Testis (tissue), 2 donors: Measurements from ENCODE around the gene CA10.

Experiments
- CTCF ChIP-seq, 3 experiments: fragments of 450-650 bp in 2 of 3; fragments of 200-600 bp in 1 of 3; sonication (generic) in 1 of 3; IDR thresholded peaks; one replicate each; pipeline ENCODE4 v1.5.1; 2016 to 2019; ENCODE audit warnings: antibody characterized with exemption in 3 of 3, mild to moderate bottlenecking in 2 of 3, moderate library complexity in 1 of 3
- POLR2A ChIP-seq: fragments of 450-650 bp; IDR thresholded peaks from one replicate; pipeline ENCODE4 v1.6.1; 2017; ENCODE audit warnings: antibody characterized with exemption, mild to moderate bottlenecking, moderate library complexity

DNA sequence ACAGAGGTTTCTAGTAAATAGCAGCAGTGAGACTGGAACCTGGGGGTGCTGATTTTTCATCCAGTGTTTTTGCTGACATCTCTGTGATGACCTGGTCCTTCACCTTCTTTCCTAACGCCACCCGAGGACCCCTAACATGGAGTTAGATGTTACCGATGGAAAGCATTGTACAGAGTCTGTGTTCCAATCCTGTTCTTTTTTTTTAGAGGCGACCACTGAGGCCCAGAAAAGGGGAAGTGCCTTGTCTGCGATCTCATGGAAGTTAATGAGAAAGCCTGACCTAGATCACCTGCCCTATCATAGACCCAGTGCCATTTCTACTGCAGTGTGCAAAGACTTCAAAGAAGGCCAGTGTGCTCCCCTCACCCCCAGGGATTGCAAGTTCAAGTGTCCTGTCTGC lies 362.5 kb downstream of the CA10 start:
- TF ChIP-seq CTCF (IDR thresholded peaks at IDR 0.05) (no peak), POLR2A (no peak)
